Measurements from ENCODE around the gene GAGE10. TPM values are rescaled to one million over a fixed set of nuclear protein-coding genes. Genes with fewer than 3 reads are reported as not detected.

The GAGE10 gene
- total and polyA plus RNA-seq, 2 of the 8 experiments (the other 6 are each of a cell fraction or from before 2014, with no cell fraction given), result not detected

DNA sequence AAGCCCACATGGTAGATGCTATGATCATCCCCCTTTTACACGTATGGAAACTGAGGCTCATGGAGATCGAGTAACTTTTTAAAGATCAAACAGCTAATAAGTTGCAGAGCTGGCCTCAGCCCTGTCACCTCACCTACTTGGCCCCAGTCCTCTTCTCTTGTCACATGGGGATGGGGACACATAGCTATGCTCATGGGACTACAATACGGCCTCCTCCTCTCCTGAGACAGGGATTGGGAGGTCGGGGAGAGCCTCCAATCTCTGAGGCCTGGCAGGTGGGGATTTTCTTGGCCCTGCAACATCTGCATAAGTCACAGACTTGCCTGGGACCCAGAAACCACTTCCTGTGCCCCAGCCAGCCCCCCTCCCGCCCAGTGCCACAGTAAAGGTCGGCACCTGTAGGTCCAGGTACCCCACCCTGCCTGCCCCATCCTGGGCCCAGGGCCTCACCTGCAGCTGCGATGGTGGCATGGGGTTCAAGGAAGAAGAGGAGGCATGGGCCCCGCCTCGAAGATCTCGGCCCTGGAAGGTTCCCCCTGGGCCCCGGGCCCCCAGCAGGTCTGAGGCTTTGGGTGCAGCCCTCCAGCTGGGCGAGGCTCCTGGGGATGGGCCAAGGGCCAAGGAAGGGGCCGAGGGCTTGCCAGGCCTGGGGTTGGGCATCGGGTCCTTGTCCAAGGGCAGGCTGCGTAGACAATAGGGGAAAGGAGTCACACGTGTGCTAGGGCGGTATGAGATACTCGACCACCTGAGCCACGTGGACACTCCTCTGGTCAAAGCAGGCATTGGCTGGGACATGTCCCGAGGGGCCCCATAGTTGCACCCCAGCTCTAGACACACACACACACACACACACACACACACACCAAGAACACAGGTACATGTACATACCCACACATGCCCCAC lies 45.3 kb upstream of the GAGE10 start (continued):
- TF ChIP-seq, protein P1, sequence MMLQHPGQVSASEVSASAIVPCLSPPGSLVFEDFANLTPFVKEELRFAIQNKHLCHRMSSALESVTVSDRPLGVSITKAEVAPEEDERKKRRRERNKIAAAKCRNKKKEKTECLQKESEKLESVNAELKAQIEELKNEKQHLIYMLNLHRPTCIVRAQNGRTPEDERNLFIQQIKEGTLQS (IDR thresholded peaks at IDR 0.05; ENCODE audit: insufficient read depth, low read depth, low read length), result no peak
- no peak for TF ChIP-seq SIRT6 (IDR thresholded peaks at IDR 0.05; ENCODE audit: low read length)
- no peak for TF ChIP-seq TAF7 (optimal IDR thresholded peaks at IDR 0.05; ENCODE audit: borderline replicate concordance, low read depth, low read length)
- no peak for TF ChIP-seq CHD1 (IDR thresholded peaks at IDR 0.05; ENCODE audit: low read depth, low read length)
- TF ChIP-seq KDM5A (IDR thresholded peaks at IDR 0.05; ENCODE audit: low read length), result no peak

Measured in H1 (cell line).